NK-92 treated with Interleukin-12 subunit alpha and Interleukin-12 subunit beta, amount 100 ng/mL, for 24 hours (cell line): Measurements from ENCODE around the gene HCRTR1.

Experiments used
- DNase-seq: peaks from one replicate; lab custom pipeline; 2025; lab: John Stamatoyannopoulos, UW

The HCRTR1 gene

GRCh38 chr1:31598980-31599379 lies 18.5 kb upstream of the HCRTR1 start:
- DNase-seq = no peak

- DNase-seq = no peak
Observed at GRCh38 chr1:31600641-31601040, 16.8 kb upstream of the HCRTR1 start.

GRCh38 chr1:31602081-31602480 lies 15.4 kb upstream of the HCRTR1 start:
- no peak for DNase-seq

GRCh38 chr1:31605908-31606427 lies 11.5 kb upstream of the HCRTR1 start:
- peak; percentile 33 for DNase-seq

- DNase-seq = no peak
Observed at GRCh38 chr1:31607360-31607759, 10.1 kb upstream of the HCRTR1 start.

- DNase-seq = no peak
Observed at GRCh38 chr1:31609514-31610118, 7.9 kb upstream of the HCRTR1 start.

GRCh38 chr1:31614414-31615005 lies 3.0 kb upstream of the HCRTR1 start:
- DNase-seq = no peak

- no peak for DNase-seq
Observed at GRCh38 chr1:31615414-31615813, 2.1 kb upstream of the HCRTR1 start.

GRCh38 chr1:31615939-31616338 lies 1.6 kb upstream of the HCRTR1 start:
- DNase-seq = no peak

- DNase-seq = no peak
Observed at GRCh38 chr1:31617916-31618746, 642 bp downstream of the HCRTR1 start.

- no peak for DNase-seq
Observed at GRCh38 chr1:31618916-31619846, 1.7 kb downstream of the HCRTR1 start.

GRCh38 chr1:31620631-31621497 lies 3.4 kb downstream of the HCRTR1 start:
- no peak for DNase-seq

- no peak for DNase-seq
Observed at GRCh38 chr1:31621498-31621820, 4.0 kb downstream of the HCRTR1 start.

- DNase-seq = no peak
Observed at GRCh38 chr1:31621847-31622730, 4.6 kb downstream of the HCRTR1 start.

- DNase-seq = no peak
Observed at GRCh38 chr1:31623365-31623764, 5.9 kb downstream of the HCRTR1 start.

- DNase-seq = no peak
Observed at GRCh38 chr1:31624309-31624708, 6.8 kb downstream of the HCRTR1 start.

- no peak for DNase-seq
Observed at GRCh38 chr1:31624731-31625514, 7.4 kb downstream of the HCRTR1 start.

GRCh38 chr1:31625561-31626222 lies 8.2 kb downstream of the HCRTR1 start:
- no peak for DNase-seq
